Mucosa of rectum (tissue), 2 donors: ENCODE data around the gene PPP1R37.

ENCODE experiments used
- H3K27ac ChIP-seq, 2 donors: one replicate each; pipeline ENCODE4 v1.7.0; 2013; ENCODE audit warnings: inconsistent platforms in 2 of 2, low read depth in 2 of 2, low read length in 2 of 2
- H3K27me3 ChIP-seq, 2 donors: one replicate each; pipeline ENCODE4 v1.7.0; 2013; ENCODE audit warnings: low read length in 2 of 2; ENCODE audit not compliant: control insufficient read depth in 2 of 2, insufficient read depth in 2 of 2
- H3K36me3 ChIP-seq, 2 donors: one replicate each; pipeline ENCODE4 v1.7.0; 2013; ENCODE audit warnings: low read length in 2 of 2; ENCODE audit not compliant: control insufficient read depth in 2 of 2, insufficient read depth in 2 of 2
- H3K4me1 ChIP-seq, 2 donors: one replicate each; pipeline ENCODE4 v1.7.0; 2013; ENCODE audit warnings: low read length in 2 of 2, mild to moderate bottlenecking in 1 of 2; ENCODE audit not compliant: control insufficient read depth in 2 of 2, insufficient read depth in 2 of 2
- H3K4me3 ChIP-seq, 2 donors: one replicate each; pipeline ENCODE4 v1.7.0; 2013; ENCODE audit warnings: low read length in 2 of 2
- H3K9ac ChIP-seq, 2 donors: one replicate each; pipeline ENCODE4 v1.7.0; 2013; ENCODE audit warnings: low read length in 2 of 2, low read depth in 1 of 2, mild to moderate bottlenecking in 1 of 2
- H3K9me3 ChIP-seq, 2 donors: one replicate each; pipeline ENCODE4 v1.7.0; 2013; ENCODE audit warnings: low read length in 2 of 2; ENCODE audit not compliant: control insufficient read depth in 2 of 2
- donor health status: healthy.
- donor health status: Normal muscosa, but diverticular disease.

PPP1R37 gene

DNA sequence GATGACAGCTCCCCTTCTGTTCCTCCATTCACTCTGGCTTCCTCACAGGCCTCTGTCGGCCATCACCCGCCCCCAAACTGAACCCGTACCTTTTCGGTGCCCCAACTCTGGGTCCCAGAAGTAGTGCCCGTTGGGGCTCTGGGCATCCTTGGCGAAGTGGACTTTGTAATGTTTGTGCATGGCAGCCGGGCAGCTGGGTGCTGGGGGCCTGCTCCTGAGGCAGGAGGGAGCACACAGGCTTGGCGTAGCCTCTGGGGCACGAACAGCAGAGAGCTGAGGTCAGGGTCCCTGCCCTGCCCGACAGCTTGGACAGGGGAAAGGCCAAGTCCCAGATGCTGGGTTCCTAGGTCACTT lies 67.0 kb downstream of the PPP1R37 start:
- Histone ChIP-seq H3K4me3 (no peak overlapping the region), H3K27ac (no peak overlapping the region), H3K9ac (no peak overlapping the region), H3K36me3 (no peaks in the 10 kb centered on the region), H3K27me3 (peaks cover 9 to 24% of the 10 kb centered on the region in 2 donors), H3K9me3 (no peaks in the 10 kb centered on the region), H3K4me1 (peaks cover 16 to 18% of the 10 kb centered on the region in 2 donors)

DNA sequence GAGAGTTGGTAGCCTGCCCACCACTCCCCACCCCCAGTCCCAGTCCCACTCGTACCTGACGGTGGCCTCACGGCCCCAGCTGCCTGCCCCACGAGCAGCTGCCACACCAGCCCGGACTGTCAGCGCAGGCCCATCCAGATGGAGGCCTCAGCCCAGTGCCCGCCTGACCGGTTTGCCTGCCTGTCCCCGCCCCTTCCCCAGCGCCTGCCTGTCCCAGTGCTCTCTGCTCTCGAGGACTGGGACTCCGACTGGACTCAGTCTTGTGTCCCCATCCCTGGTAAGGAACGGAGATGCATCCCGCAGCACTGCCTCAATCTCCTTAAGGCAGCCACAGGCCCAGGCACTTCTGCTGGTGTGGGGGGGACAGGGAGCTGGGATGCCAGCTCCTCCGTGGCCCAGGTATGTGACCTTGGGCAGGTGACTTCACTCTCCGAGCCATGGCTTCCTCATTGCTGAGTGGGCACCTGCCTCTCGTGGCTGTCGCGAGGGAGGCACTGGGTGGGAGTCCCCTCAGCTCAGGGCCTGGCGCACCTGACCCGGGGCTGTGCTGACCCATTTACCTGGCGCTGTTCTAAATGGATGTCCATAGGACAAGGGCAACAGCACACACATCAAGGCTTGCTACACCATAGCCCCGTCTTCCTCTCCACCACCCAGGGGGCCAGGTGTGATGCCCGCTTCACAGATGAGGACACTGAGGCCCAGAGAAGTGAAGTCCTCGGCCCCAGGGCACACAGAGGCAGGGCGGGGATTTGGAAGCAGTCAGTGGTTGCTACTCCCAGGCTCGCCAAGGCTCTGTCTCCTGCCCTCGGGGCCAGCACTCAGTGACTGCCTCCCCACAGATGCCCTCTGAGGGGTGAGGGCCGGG lies 68.1 kb downstream of the PPP1R37 start, which contains the start of gene NKPD1:
TSS of gene NKPD1 (minus strand) at position 113 of the 868 bp plus-strand sequence. CDS start 832 bp downstream, outside the sequence.
- peaks cover 16 to 18% of the 10 kb centered on the region in 2 donors for H3K4me1 ChIP-seq
- no peak within 1 kb of the TSS for H3K9ac ChIP-seq
- no peaks in the 10 kb centered on the region for H3K9me3 ChIP-seq
- no peak within 1 kb of the TSS for H3K27ac ChIP-seq
- no peak within 1 kb of the TSS for H3K4me3 ChIP-seq
- H3K27me3 ChIP-seq = peaks cover 9 to 24% of the 10 kb centered on the region in 2 donors
- H3K36me3 ChIP-seq = no peaks in the 10 kb centered on the region

DNA sequence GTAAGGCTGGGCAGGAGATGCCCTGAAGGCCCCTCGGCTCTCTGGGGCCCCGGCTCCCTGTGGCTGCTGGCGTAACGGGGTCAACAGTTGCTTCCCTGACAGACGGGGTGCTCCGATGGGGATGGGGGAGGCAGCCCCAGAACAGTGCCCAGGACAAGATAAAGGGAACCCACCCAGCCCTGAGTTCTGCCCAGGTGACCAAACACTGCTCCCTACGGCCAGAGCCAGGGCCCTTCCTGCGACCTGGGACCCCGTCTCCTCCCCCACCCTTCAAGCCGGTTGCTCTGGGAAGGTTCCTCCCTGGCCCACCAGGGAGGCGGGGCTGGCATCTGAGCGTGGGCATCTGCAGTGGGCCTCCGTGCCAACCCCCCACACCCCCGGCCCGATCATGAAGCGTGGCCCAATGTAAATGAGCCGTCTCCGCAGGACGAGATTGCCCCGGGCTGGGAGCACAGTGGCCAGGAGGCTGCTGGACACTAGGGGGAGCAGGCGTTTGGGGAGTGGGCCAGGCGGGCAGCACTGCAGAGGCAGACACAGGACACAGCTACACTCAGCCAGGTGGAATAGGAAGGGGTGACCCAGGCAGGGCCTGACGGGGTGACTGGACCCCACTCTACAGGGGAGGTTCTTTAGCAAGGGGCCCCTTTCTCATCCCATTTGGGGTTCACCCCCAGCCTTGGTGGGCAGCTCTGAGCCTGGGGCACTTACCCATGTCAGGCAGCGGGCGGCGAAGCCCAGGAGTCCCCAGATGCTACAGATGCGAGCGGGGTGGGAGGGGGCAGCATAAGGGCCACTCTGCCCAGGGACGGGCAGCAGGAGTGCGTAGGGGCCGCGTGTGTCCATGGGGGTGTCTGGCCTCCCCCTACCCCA lies 69.0 kb downstream of the PPP1R37 start:
- Histone ChIP-seq H3K9me3 (no peaks in the 10 kb centered on the region), H3K4me1 (peaks cover 14 to 18% of the 10 kb centered on the region in 2 donors), H3K9ac (no peak overlapping the region), H3K36me3 (no peaks in the 10 kb centered on the region), H3K4me3 (no peak overlapping the region), H3K27ac (no peak overlapping the region), H3K27me3 (peaks cover 9 to 24% of the 10 kb centered on the region in 2 donors)

DNA sequence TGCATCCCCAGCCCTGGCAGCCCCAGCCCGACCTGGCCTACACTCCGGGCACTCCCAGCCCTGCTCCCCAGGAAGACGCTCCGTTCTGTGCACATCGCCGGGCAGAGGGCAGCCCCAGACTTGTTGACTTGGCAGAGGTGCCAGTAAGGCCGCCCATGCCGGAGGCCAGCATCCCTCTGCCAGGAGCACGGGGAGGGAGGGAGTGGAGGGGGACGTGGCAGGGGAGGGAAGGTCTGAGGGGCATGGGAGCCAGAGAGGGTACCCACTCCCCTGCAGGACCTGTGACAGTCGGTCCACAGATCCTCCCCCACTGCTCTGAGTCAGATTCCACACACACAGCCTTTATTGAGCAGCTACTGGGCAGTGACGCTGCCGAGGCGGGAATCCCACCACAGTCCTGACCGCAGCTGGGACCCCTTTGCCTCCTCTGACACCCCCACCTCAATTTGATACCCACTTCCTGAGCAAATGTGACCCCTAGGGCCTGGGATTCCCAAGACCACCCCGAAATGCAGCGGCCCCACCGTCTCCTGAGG lies 69.7 kb downstream of the PPP1R37 start:
- no peak overlapping the region for H3K4me3 ChIP-seq
- peaks cover 13 to 18% of the 10 kb centered on the region in 2 donors for H3K4me1 ChIP-seq
- no peak overlapping the region for H3K27ac ChIP-seq
- no peaks in the 10 kb centered on the region for H3K36me3 ChIP-seq
- no peaks in the 10 kb centered on the region for H3K9me3 ChIP-seq
- no peak overlapping the region for H3K9ac ChIP-seq
- peaks cover 9 to 24% of the 10 kb centered on the region in 2 donors for H3K27me3 ChIP-seq

DNA sequence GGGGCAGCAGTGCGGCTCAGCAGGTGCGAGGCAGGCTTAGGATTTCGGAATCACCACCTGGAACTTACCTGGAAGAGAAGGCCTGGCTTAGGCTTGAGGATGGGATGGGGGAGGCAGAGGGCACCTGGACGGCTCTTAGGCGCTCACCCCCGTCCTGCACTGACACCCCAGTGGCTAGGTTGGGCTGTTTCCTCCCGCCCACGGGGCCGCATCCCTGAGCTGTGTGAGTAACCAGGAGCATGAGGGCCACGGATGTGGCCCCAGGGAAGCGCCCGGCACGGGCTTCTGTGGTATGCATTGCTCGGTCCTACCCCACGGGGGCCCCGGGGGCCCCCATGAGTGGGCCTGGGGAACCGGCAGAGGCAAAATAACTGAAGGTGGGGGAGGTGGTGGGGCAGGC lies 70.2 kb downstream of the PPP1R37 start:
- no peaks in the 10 kb centered on the region for H3K9me3 ChIP-seq
- no peak overlapping the region for H3K27ac ChIP-seq
- peaks cover 13 to 18% of the 10 kb centered on the region in 2 donors for H3K4me1 ChIP-seq
- H3K36me3 ChIP-seq = no peaks in the 10 kb centered on the region
- no peak overlapping the region for H3K9ac ChIP-seq
- H3K27me3 ChIP-seq = peaks cover 7 to 20% of the 10 kb centered on the region in 2 donors
- no peak overlapping the region for H3K4me3 ChIP-seq

DNA sequence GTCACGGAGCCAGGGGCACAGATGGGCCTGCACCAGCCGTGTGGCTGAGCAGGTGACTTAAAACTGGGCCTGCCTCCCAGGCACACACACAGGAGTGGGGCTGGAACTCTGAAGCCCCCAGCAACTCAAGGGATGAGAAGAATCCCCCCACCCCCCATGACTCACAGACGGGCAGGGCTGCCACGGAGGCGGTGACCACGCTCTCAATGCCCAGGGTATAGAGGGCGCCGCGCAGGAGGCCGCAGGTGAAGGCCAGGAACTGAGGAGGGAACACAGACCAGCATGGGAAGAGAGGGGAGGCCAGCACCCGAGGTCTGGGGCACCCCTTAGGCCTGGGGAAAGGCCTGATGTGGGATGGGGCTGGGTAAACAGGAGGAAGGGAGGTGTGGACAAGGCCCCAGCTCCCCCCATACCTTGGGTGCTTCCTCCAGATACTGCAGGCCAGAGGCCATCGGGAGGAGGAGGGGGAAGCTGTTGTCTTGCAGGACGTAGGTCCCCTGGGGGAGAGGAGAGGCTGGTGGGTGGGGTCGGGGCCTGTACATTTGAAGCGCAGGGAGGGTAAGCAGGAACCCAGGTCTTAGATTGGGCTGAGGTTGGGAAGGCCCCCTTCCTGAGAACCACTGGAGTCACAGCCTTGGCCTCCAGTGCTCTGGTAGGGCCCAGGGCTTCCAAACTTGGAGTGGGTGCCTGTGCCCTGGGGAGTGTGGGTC lies 70.9 kb downstream of the PPP1R37 start:
- Histone ChIP-seq H3K9me3 (no peaks in the 10 kb centered on the region), H3K4me1 (peaks cover 13 to 18% of the 10 kb centered on the region in 2 donors), H3K9ac (no peak overlapping the region), H3K36me3 (no peaks in the 10 kb centered on the region), H3K27me3 (peaks cover 6 to 16% of the 10 kb centered on the region in 2 donors), H3K4me3 (peak overlapping the region in 1 of 2 donors; percentile 15), H3K27ac (no peak overlapping the region)

DNA sequence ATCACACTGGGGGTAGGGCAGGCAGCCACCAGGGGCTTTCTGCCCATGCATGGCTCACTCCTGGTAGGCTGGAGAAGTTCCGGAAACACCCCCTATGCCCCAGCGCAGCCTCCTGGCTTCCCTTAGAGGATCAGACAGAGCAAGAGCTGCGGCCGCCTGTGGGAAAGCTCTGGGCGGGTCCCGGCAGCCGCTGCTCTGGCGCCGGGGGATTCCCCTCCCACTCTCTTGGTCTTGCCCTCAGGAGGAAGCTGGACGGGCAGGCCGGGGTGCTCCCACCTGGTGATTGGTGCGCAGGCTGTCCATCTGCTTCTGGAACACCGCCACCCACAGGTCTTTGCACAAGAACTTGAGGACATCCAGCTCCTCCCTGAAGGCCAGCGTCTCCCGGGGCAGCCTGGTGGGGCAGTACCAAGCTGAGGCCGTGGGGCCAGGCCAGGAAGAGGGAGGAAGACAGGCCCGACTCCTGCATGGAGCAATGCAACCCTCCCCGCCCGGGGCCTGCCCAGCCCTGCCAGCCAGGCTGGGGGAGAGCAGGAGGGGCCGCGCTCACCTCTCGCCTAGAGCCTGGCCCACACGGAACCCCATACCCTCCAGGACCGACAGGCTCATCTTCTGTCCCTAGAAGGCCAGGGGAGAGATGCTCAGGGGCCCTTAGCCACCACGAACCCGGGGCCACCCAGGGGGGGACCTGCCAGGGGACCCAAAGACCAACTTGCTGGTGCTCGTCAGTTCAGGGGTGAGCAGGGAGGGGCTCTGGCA lies 71.8 kb downstream of the PPP1R37 start:
- Histone ChIP-seq H3K4me1 (peaks cover 13 to 18% of the 10 kb centered on the region in 2 donors), H3K27ac (no peak overlapping the region)

DNA sequence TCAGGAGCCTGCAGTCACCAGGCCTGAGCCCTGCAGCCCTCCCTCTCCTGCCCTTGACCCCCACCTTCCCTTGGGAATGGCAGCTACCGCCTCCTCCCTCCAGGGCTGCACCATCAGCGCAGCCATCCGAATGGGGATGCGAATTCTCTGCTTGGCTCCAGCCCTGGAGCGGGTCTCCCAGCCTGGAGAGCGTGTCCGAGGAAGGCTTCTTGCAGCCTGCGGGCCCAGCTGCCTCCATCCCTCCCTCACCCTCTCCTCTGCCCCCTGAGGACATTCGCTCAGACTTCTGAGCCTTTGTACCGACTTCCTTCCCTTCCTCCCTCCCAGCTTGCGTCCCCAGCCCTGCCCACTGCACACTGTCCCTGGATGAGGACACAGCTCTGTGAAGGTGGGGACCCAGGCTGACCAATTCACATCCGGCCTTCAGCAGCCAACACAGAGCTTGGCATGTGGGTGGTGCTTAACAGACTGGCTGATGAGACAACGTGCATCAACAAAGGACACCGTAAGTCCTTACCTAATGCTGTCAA lies 73.8 kb downstream of the PPP1R37 start:
- Histone ChIP-seq H3K4me1 (peaks cover 11 to 15% of the 10 kb centered on the region in 2 donors), H3K27ac (no peak overlapping the region), H3K36me3 (no peaks in the 10 kb centered on the region), H3K4me3 (no peak overlapping the region), H3K9me3 (no peaks in the 10 kb centered on the region), H3K9ac (no peak overlapping the region), H3K27me3 (no peaks in the 10 kb centered on the region)

More for the DNA sequence above, 71.8 kb downstream of the PPP1R37 start:
- no peak overlapping the region for H3K9ac ChIP-seq
- H3K36me3 ChIP-seq = no peaks in the 10 kb centered on the region
- no peaks in the 10 kb centered on the region for H3K9me3 ChIP-seq
- peak overlapping the region in 1 of 2 donors; percentile 15 for H3K4me3 ChIP-seq
- peaks cover 3 to 16% of the 10 kb centered on the region in 2 donors for H3K27me3 ChIP-seq
